CD4-positive, alpha-beta T cell treated with Interleukin-10 for 1 hour (primary cell): Measurements from ENCODE around the gene IFI16.
"Not testable (repeated sequence)": the region's sequence is repeated elsewhere in the genome, so short reads cannot be mapped to it uniquely, and the experiment has no call there.

ENCODE experiments used
- DNase-seq: peaks from one replicate; pipeline ENCODE4 v3.0.0-alpha.2; 2020

The IFI16 gene

GRCh38 chr1:159009704-159010361, at the start of gene IFI16:
Gene IFI16 (plus strand): TSS chr1:159009907. CDS start chr1:159014681, 4,774 bp downstream.
- peak; percentile 88 for DNase-seq

GRCh38 chr1:158961178-158961577, 48.5 kb upstream of the IFI16 start:
- no peak for DNase-seq

- no peak for DNase-seq
Observed at GRCh38 chr1:158962983-158963382, 46.7 kb upstream of the IFI16 start.

- DNase-seq: no peak
Observed at GRCh38 chr1:158969166-158969565, 40.5 kb upstream of the IFI16 start.

GRCh38 chr1:158969855-158970254, 39.9 kb upstream of the IFI16 start:
- no peak for DNase-seq

GRCh38 chr1:158972841-158973240, 36.9 kb upstream of the IFI16 start:
- peak; percentile 19 for DNase-seq

GRCh38 chr1:158976219-158976618, 33.5 kb upstream of the IFI16 start:
- DNase-seq: no peak

GRCh38 chr1:158978730-158979129, 31.0 kb upstream of the IFI16 start:
- peak; percentile 38 for DNase-seq

GRCh38 chr1:158979229-158979628, 30.5 kb upstream of the IFI16 start:
- DNase-seq: no peak

- DNase-seq: no peak
Observed at GRCh38 chr1:158983235-158983634, 26.5 kb upstream of the IFI16 start.

GRCh38 chr1:158984386-158984785, 25.3 kb upstream of the IFI16 start:
- no peak for DNase-seq

- no peak for DNase-seq
Observed at GRCh38 chr1:158989424-158989823, 20.3 kb upstream of the IFI16 start.

GRCh38 chr1:158992787-158993312, 16.9 kb upstream of the IFI16 start:
- DNase-seq: no peak

GRCh38 chr1:158996998-158997397, 12.7 kb upstream of the IFI16 start:
- DNase-seq: no peak

GRCh38 chr1:158998037-158998780, 11.5 kb upstream of the IFI16 start:
- no peak for DNase-seq

- peak; percentile 85 for DNase-seq
Observed at GRCh38 chr1:158998781-158999161, 10.9 kb upstream of the IFI16 start.

GRCh38 chr1:158999316-159000069, 10.2 kb upstream of the IFI16 start:
- no peak for DNase-seq

GRCh38 chr1:159000070-159000409, 9.7 kb upstream of the IFI16 start:
- no peak for DNase-seq

- no peak for DNase-seq
Observed at GRCh38 chr1:159000625-159001024, 9.1 kb upstream of the IFI16 start.

- no peak for DNase-seq
Observed at GRCh38 chr1:159005161-159005560, 4.5 kb upstream of the IFI16 start.

GRCh38 chr1:159005676-159006075, 4.0 kb upstream of the IFI16 start:
- no peak for DNase-seq

GRCh38 chr1:159006210-159006807, 3.4 kb upstream of the IFI16 start:
- not testable (repeated sequence) for DNase-seq

- no peak for DNase-seq
Observed at GRCh38 chr1:159007726-159008125, 2.0 kb upstream of the IFI16 start.
